Measurements from ENCODE around the gene MXI1.

MXI1 gene

DNA sequence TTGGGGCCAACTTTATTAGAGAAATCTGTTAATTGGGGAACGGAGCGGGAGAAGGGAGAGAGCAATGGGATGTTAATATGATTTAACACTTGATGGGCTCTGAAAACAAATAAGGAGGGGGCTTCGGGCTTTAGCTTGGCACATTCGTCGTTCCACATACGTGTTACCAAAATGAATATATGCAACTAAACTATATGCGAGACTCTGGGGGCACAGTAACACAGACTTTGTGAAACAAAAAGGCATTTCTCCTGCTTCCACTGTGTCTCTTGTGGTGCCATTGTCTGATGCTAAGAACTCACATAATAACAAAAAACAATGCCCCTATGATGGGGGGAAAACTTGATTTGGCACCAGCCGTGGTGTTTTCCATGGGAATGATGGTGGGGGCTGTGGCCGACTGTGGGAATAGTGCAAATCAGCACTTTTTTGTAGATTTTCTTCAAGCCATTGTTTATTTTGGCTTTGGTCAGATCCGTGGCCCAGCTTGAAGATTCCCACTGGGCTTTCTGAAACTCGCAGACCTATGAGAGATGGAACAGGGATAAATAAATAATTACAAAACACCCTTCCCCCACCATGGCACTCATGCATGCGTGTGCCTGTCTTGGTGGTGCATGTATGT is 2.2 kb upstream of the MXI1 start:
- TF ChIP-seq, protein P1, sequence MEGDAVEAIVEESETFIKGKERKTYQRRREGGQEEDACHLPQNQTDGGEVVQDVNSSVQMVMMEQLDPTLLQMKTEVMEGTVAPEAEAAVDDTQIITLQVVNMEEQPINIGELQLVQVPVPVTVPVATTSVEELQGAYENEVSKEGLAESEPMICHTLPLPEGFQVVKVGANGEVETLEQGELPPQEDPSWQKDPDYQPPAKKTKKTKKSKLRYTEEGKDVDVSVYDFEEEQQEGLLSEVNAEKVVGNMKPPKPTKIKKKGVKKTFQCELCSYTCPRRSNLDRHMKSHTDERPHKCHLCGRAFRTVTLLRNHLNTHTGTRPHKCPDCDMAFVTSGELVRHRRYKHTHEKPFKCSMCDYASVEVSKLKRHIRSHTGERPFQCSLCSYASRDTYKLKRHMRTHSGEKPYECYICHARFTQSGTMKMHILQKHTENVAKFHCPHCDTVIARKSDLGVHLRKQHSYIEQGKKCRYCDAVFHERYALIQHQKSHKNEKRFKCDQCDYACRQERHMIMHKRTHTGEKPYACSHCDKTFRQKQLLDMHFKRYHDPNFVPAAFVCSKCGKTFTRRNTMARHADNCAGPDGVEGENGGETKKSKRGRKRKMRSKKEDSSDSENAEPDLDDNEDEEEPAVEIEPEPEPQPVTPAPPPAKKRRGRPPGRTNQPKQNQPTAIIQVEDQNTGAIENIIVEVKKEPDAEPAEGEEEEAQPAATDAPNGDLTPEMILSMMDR (conservative IDR thresholded peaks at IDR 0.05) = no peak
- TF ChIP-seq ZFX (IDR thresholded peaks at IDR 0.05) = no peak
- H3K27ac ChIP-seq = no peak overlapping the region

DNA sequence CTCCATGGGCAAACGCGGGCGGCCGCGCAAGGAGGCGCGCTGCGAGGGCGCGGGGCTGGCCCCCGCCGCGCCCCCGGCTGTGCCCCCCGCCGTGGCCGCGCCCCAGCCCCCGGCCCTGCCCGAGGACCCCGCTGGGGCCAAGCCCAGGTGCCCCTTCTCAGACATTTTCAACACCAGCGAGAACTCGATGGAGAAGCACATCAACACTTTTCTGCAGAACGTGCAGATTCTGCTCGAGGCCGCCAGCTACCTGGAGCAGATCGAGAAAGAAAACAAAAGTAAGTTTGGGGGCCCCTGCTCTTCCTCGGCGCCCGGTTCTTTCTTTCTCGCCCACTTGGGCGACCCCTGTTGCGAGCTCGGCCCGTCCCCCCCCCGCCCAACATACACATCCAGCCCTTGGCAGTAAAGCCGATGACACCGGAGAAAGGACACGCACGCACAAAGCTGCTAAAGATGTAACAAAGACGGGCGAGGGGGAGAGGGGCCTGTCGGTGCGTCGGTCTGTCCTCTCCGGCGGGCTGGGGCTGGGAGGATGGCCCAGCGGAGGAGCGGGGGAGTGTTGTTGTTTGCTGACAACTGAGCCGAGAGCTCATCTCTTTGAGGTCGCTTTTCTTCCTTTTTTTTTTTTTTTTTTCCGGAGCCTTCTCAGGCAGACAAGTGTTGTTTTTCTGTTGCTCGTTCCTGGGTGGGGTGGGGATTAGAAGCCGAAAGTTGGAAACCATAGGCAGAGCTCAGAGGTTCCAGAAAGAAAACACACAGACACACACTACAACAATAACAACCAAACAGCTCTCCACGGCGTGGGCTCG is 604 bp downstream of the MXI1 start:
- TF ChIP-seq, protein P1 (conservative IDR thresholded peaks at IDR 0.05) = no peak
- TF ChIP-seq ZFX (IDR thresholded peaks at IDR 0.05) = no peak
- peak overlapping the region; percentile 66 for H3K27ac ChIP-seq

DNA sequence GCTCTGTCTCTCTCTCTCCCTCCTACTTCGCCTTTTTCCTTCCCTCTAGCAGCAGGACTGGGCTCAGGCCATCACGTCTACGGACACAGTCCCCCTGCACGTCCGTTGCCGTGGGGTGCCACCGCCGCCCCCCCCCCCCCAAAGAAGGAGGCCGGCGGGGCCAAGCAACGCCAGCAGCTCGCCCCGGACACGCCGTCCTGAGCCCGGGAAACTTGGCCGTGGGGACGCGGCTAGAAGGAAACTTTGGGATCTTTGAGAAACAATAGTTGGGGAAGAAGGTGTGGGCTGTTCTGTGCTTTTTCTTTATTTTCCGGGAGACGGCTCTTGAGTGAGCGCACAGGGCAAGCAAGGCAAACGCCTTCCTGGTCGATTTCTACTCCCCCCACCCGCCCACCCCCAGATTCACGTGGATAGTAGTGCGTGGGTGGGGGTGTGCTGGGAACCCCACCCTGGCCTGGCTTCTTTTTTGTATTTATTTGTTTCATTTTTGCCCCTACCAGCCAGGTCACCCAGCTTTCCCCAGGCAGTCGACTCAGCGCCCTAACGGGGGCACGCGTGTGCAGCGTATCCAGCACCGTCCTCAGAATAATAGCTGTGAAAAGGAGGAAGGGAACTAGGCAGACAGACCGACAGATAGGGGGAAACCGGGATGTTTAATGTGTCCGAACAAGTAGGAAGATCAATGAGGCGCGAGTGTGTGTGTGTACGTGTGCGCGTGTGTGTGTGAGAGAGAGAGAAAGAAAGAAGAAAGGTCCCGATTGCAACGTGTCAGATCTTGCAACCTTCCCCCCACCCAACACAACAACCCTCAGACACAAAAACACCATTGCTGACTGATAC is 1.4 kb downstream of the MXI1 start:
- TF ChIP-seq, protein P1 (conservative IDR thresholded peaks at IDR 0.05) = no peak
- no peak for TF ChIP-seq ZFX (IDR thresholded peaks at IDR 0.05)
- peak overlapping the region; percentile 66 for H3K27ac ChIP-seq

DNA sequence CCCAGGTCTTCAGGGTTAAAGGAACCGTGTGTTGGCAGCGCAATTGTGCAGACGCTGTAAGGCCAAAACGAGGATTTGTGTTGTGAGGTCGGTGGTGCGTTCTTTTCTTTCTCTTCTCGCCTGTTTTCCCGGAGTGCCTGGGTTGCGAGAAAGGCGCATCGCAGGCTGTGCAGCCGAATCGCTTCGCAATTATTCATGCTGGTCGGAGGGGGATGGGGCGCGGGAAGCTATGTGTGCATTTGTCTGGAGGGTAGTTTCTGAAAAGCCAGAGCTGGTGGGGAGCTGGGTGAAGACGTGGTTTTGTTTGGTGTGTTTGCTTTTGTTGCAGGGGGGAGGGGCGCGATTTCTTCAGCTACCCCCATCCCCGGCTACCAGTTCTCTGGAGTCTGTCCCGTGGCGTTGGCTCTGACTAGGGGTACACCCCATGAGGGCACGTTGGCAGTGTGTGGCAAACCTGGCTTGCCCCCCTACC is 2.1 kb downstream of the MXI1 start:
- peak overlapping the region; percentile 66 for H3K27ac ChIP-seq
- no peak for TF ChIP-seq ZFX (IDR thresholded peaks at IDR 0.05)
- TF ChIP-seq, protein P1 (conservative IDR thresholded peaks at IDR 0.05) = no peak

DNA sequence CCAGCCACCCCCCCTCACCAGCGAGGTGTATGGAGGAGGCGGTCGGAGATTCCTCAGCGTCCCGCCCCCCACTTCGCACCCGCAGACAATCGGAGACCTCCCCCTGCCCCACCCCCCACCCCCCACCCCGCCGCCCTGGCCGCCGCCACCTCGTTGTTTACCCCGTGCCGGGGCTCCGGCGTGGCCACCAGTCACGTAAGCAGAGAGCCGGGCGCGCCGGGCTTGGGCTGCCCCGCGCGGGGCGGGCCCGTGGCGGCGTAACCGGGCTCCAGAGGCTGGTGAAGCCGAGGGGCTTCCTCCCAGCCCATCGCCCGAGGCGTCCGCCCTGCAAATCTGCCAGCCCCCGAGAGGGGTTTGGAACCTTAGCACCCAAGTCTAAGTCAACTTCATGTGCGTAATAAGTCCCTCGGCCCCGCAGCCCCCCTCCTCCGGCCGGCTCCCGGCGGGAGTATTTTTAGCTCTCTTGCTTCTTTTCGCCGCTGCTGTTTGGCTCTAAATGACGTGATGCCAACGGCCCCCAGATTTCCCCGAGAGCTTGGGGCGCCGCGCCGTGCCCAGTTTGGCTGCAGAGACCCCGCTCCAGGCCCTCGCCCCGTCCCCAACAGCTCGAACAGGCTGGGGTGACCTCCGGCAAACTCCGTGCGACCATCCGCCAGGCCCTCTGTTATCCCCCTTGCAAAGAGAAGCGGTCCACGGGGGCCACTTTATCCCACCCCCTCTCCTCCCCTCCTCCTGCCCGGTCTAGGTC is 2.7 kb downstream of the MXI1 start:
- H3K27ac ChIP-seq = peak overlapping the region; percentile 66
- no peak for TF ChIP-seq ZFX (IDR thresholded peaks at IDR 0.05)
- TF ChIP-seq, protein P1 (conservative IDR thresholded peaks at IDR 0.05) = no peak

DNA sequence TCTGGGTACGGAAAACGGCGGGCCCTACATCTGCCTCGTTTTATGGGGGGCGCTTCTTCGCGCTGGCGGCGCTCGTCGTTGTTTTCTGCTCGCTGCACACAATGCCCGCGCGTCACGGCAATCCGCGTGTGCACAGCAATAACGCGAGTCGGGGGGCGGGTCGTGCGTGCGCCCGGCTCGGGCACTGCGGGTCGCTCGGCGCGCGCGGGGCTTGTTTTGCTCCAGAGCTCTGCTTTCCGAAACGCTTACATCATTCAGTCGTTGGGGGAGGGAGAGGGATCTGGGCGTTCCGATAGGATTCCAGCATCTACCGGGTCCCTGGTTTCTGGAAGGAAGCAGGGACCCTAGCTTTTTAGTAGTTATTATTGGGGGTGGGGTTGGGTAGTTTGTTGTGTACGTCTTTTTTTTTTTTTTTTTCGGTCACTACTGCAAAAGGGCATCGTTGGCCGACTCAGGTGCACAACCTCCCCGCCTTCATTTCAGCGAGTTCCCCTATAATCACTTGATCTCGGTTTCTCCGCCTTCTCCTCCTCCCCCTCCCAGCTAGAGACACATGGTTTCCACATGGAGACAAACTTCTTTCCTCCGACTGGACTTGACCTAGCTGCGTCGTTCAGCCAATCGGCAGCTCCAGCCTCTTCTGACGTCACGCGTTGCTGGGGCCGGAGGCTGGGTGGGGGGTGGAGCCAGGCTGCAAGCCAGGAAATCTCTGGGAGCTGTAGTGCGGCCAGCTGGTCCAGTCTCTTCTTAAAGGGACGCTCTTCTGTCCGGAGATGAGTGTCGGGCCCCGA is 3.5 kb downstream of the MXI1 start:
- H3K27ac ChIP-seq = peak overlapping the region; percentile 66
- TF ChIP-seq, protein P1 (conservative IDR thresholded peaks at IDR 0.05) = no peak
- no peak for TF ChIP-seq ZFX (IDR thresholded peaks at IDR 0.05)
